ENCODE measurements around the gene TAAR9.
"Not testable (repeated sequence)": the region's sequence is repeated elsewhere in the genome, so short reads cannot be mapped to it uniquely, and the experiment has no call there.

TAAR9 gene

DNA sequence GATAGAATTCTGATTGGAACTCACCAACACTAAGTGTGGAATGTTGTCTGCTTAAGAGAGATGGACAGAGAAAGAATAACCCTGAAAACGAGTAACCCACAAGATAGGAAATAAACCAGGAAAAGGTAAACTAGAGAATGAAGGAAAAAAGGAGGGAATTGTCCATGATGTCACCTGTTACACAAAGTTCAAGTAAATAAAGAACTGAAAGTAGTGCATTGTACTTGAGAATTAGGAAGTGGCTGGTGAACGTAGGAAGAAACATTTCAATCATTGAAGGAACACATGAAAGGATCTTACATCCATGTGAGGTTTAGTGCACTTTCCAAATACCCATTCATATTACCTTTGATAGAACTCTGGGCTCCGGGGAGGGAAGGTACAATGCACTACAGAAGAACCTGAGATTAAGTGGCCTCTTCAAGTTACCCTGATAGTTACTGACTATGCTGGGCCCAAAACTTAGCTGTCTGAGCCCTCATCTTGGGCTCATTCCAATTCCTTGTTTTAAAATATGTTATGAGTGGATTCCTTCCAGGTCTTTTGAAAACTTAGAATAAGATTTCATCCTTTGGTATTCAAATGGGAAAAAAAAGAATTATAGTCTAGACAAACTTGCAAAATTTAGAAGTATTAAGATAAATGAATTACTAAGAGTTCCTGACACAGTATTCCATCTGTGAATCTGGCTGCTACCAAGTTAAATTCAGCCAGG, 24.1 kb upstream of the TAAR9 start:
- DNase-seq (ENCODE audit: low read depth in 3 of 3, low spot score in 1 of 3) = no peak

DNA sequence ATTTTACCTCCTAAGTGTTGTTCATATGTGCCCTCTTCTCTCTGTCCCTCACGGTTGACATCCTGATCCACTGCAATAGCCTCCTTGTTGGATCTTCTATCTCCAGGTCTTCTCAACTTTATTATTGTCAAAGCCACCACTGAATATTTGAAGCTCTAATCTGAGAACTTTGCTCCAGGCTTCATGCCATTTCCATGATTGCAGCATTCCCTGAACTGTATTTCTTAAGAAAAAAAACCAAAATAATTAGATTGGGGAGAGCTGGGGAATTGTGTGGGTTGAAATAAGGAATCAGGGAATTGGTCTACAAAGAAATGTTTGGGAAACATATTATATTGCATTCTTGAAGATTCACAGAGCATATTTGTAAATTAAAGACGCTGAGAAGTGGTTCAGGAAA, 22.7 kb upstream of the TAAR9 start:
- DNase-seq (ENCODE audit: low read depth in 3 of 3, low spot score in 1 of 3) = no peak

DNA sequence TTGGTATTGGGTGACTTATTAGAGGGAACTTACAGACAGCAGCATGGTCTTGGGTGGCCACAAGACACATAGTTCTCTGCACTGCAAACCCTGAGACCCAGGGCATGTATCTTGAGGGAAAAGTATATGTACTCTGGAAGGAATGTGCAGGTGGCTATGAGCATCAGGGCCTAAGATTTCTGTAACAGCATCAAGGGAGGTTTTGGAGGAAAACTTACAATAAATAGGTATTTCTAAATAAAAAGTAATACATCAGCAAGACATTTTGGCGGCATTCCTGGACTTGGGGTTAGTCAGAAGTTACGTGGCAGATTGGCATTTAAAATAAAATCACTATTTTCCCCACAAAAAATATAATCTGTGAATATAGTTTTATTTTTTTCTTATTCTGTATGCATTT, 17.1 kb upstream of the TAAR9 start:
- DNase-seq (ENCODE audit: low read depth in 3 of 3, low spot score in 1 of 3) = no peak

DNA sequence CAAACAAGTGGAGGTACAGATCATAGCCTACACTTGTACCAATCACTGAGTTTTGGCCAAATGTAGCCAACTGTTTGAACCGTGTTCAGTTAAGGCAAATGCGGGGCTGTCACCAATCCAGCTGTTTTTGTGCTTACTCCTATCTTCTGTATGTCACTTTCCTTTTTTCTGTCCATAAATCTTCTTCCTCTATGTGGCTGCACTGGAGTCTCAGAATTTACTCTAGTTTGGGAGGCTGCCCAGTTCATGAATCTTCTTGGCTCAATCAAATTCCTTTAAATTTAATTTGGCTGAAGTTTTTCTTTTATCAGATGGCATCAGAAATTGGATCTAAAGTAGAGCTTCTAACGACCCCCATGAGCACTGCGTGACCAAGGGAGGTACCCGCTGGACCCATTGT, 13.4 kb upstream of the TAAR9 start:
- DNase-seq (ENCODE audit: low read depth in 3 of 3, low spot score in 1 of 3) = no peak

DNA sequence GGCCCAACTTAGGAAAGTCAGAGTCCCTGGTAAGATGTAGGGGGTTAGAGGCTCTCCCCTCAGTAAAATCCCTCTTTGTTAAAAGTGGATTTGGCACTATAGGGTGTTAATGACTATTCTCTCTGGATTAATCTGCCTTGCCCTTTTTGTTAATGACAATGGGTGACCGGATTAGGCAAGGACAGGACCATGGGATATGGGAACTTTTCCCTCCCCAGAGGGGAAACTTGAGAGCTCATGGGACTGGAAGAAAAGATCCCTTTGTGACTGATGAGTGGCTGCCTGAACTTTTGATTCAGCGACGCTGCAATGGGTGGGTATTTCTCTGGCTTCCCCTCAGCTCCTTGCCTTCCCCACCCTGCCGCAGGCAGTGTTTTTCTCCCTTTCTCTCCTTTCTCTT, 12.2 kb upstream of the TAAR9 start:
- DNase-seq (ENCODE audit: low read depth in 3 of 3, low spot score in 1 of 3) = no peak

DNA sequence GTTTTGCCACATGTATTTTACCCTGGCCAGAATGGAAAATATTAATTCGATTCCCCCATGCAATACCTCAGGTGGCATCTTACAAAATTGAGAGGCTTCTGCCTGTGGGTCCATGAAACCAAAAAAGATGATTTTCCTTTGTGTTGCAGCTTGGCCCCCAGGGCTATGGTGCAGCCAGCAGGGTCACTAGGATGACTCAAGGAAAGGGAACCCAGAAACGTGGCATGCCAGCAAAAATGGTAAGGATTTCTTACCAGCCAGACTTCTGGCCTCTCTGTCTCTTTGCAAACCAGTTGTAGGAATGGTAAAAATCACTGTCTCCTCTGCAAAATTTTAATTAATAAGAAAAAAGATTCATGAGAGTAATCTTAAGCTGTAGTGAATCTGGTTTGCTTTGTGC, 11.6 kb upstream of the TAAR9 start:
- DNase-seq (ENCODE audit: low read depth in 3 of 3, low spot score in 1 of 3) = no peak

DNA sequence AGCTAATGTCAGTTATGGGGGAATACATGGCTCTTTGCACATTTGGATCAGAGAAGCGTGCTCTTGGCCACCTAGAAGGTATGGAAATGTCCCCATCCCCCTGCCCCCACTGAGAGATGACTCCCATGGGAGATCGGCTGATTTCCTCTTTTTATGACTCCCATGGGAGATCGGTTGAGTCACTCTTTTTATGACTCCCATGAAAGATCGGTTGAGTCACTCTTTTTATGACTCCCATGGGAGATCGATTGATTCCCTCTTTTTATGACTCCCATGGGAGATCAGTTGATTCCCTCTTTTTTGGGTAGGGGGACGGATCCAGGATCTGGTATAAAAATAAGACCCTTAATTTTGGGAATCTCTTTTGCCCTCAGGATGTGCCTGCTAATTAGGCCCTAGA, 10.3 kb upstream of the TAAR9 start:
- no peak for DNase-seq (ENCODE audit: low read depth in 3 of 3, low spot score in 1 of 3)

DNA sequence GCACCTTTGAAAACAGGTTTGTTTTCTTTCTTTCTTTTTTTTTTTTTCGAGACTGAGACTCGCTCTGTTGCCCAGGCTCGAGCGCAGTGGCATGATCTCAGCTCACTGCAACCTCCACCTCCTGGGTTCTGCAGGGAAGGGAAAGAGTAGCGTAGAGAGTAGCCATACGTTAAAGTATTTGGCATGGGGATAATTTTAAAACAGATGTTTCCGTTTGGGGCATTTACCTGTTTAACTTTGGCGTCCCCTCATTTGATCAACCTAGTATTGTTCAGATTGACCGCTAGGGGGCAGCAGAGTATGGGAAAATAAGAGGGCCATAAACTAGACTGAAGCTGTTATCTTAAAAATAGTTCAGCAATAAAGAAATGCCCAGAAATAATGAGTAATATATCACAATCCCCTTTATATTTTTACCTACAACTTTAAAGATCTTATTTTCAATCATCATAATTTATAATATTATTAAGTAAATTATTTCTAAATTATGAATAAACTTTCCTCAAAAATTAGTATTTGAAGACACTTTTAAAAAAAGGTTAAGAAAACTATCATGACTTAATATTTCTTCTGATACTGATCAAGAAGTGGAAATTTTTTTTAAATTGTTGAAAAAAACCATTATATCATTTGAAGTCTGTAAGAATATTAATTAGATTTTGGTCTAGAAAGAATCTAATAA, 7.6 kb upstream of the TAAR9 start:
- DNase-seq (ENCODE audit: low read depth in 3 of 3, low spot score in 1 of 3) = peak; percentile 4 to 49 (median 30)

DNA sequence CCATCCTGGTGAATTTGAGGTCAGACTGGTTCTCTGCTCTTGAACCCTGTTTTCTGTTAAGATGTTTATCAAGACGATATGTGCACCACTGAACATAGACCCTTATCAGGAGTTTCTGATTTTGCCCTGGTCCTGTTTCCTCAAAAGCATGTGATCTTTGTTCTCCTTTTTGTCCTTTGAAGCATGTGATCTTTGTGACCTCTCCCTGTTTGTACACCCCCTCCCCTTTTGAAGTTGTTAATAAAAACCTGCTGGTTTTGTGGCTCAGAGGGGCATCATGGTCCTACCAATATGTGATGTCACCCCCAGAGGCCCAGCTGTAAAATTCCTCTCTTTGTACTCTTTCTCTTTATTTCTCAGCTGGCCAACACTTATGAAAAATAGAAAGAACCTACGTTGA, 3.5 kb upstream of the TAAR9 start:
- not testable (repeated sequence) for DNase-seq (ENCODE audit: low read depth in 3 of 3, low spot score in 1 of 3)

DNA sequence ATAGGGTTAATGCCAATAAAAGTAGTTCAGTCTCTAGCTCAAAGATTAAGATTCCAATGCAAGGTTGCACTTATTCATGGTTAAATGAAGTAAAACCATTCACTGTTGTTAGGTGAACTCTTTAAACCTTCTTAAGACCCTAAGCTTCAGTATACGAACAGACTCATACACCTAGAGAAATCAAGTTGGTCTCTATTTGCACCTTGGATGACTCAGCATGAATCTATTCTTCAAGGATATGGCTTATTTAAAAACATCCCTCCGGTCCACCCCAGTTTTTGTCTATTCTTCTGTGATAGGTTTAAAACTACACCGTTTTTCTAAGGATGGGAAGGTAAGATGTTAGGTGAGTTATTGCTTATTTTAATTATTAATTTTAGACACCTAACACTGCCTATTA, 932 bp upstream of the TAAR9 start:
- no peak for DNase-seq (ENCODE audit: low read depth in 3 of 3, low spot score in 1 of 3)

DNA sequence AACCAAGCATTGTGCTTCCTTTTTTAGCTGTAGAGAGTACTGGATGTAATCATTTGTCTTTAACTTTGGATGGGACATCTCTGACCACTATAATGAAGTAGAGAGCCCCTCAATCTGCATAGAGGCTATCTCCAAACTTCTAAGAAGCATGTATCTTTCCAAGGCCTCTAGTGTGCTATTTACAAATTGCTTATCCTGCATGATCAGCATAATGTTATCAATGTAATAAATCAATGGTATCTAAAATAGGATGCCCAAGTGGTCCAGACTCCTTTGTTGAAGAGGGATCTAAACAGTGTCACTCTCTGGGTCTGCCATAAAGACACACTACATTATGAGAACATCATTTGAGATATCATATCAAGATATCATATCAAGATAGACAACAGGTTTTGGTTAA, 6.7 kb downstream of the TAAR9 start:
- DNase-seq (ENCODE audit: low read depth in 3 of 3, low spot score in 1 of 3) = no peak

DNA sequence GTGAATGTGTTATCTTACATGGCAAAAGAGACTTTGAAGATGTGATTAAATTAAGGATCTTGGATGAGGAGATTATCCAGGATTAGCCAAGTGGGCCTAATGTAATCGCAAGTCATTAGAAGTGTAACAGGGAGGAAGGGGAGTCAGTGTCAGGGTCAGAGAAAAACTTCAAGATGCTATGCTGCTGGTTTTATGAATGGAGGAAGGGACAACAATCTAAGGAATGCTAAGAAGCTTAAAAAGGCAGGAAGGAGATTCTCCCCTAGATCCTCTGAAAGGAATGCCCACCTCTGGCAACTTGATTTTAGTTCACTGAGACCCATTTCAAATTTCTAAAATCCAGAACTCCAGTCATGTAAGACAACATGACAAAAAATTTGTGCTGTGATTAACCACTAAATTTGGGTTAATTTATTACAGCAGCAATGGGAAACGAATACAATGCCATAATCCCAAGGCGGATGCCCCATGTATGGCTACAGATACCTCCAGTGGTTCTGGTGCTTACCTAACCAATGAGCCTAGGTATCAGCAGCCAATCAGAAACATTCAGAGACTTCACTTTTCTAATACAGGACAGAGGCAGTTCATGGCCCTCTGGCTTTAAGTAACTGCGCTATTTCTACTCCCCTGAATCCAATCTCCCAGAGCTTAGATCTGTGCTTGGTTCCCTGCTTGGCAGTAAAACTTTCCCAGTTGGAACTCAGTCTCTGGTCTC, 10.8 kb downstream of the TAAR9 start:
- DNase-seq (ENCODE audit: low read depth in 3 of 3, low spot score in 1 of 3) = no peak

DNA sequence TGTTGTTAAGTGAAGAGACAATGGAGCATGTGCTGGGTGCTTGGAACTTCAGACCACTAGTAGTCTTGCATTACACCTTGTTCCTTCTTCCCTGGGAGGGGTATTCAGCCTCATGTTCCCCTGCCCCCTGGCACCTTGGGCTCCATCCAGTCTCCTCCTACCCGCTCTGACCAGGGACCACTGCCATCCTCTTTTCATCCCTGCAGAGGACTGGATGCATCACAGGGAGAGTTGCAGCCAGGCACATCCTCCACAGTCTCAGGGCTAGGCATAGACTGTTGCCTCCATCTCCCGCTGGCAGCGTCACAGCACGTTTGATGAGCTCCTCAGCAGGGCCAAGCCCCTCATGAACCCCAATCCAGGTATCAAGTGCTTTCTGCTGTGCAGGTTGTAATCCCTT, 13.1 kb downstream of the TAAR9 start:
- no peak for DNase-seq (ENCODE audit: low read depth in 3 of 3, low spot score in 1 of 3)

DNA sequence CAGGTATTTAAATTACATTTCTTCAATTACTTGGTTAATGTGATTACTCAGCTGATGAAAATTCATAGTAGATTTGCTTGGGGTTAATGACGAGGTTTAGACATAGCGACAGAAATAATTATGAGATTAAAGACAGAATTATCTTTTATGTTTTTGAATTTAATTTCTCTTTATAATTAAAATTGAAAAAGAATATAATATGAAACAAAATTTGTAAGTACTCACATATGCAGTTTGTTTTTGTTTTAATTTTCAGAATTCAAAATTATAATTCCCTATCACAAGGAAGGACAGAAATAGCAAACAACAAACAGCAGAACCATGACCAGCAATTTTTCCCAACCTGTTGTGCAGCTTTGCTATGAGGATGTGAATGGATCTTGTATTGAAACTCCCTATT, 14.3 kb downstream of the TAAR9 start, which contains the start of gene TAAR8:
TAAR8 (plus strand) TSS at position 301 of the 400 bp plus-strand sequence; CDS start at position 322, 21 bp downstream.
- DNase-seq (ENCODE audit: low read depth in 3 of 3, low spot score in 1 of 3) = no peak

DNA sequence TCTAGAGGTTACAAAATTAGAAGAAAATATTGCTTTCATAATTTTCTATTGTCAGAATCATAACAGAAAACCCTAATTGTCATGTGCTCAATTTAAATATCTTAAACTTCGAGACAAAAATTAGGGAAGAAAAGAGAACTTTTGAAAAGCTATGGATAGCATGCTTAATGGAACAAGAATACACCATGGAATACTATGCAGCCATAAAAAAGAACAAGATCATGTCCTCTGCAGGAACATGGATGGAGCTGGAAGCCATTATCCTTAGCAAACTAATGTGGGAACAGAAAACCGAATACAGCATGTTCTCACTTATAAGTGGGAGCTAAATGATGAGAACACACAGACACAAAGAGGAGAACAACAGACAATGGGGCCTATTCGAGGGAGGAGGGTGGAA, 22.0 kb downstream of the TAAR9 start:
- DNase-seq (ENCODE audit: low read depth in 3 of 3, low spot score in 1 of 3) = not testable (repeated sequence)

DNA sequence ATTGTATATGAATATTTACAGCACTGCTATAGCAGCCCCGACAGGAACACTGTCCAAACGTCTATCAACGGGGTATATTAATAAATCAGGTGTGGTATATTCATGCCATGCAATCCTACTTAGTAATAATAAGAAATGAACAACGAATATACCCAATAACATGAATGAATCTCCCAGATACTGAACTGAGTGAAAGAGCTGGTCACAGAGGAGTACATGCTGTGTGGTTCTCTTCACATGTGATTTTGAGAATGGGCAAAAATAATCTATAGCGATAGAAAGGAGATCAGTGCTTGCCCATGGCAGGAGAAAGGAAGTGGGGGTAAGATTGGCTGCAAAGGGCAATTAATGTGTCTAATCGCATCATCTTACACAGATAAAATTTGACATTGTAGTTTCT, 28.3 kb downstream of the TAAR9 start:
- DNase-seq (ENCODE audit: low read depth in 3 of 3, low spot score in 1 of 3) = no peak

DNA sequence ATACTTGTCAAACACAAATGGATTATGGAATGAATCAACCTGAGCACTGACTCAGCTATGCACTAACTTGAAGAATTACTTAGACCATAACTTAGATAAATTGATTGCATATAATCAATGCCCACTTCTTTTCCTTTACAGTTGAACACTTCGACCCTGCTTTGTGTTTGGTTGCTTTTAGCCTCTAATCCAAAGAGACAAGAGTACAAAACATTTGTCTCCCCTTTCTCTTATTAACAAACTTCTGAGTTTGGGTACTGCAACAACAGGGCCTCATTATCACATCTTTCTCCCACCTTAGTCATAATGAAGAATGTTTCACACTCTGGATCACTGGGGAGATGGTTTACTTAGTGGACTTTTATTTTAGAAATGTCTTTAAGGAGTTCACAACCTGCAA, 29.5 kb downstream of the TAAR9 start:
- DNase-seq (ENCODE audit: low read depth in 3 of 3, low spot score in 1 of 3) = no peak

DNA sequence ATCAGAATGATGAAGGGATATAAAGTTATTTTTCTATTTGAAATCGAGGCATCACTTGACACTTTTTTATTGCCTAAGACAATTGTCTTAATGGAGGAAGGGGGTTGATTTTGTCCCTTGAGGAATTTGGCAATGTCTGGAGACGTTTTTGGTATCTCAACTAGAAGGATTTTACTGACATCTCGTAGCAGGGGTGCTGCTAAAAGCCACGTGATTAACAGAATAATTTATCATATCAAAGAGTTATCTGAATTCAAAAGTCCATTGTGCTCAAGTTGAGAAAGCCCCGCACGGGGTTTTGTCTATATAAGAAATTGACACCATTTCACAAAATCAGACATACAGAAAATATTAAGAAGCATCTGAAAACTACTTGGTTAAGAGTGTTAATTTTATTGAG, 30.5 kb downstream of the TAAR9 start:
- no peak for DNase-seq (ENCODE audit: low read depth in 3 of 3, low spot score in 1 of 3)

DNA sequence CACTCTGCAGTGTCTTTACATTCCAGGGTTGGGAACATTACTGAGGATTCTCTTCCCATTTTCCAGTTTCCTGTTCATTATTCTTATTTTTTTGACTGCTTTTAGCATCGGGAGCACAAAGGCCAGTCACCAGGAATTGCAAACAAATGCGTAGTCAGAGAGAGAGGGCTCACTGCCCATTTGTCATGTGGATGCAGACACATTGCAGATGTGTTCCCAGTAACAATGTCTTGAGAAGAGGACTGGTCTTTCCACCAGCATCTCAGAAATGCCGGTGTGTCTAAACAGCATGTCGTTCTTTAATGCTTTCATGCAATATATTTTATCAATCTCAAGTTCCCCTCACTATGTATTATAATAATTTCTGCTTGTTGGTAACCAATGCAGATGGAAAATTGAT, 31.1 kb downstream of the TAAR9 start:
- DNase-seq (ENCODE audit: low read depth in 3 of 3, low spot score in 1 of 3) = no peak

DNA sequence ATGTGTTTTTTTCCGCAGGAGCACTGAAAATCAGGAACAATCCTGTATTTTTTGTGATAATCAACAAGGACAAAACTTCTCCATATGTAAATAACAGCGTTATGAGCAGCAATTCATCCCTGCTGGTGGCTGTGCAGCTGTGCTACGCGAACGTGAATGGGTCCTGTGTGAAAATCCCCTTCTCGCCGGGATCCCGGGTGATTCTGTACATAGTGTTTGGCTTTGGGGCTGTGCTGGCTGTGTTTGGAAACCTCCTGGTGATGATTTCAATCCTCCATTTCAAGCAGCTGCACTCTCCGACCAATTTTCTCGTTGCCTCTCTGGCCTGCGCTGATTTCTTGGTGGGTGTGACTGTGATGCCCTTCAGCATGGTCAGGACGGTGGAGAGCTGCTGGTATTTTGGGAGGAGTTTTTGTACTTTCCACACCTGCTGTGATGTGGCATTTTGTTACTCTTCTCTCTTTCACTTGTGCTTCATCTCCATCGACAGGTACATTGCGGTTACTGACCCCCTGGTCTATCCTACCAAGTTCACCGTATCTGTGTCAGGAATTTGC, 32.2 kb downstream of the TAAR9 start, which contains the start of gene TAAR6:
TAAR6 (plus strand) TSS at position 102 of the 557 bp plus-strand sequence; CDS start at position 102, 0 bp downstream.
- DNase-seq (ENCODE audit: low read depth in 3 of 3, low spot score in 1 of 3) = no peak

DNA sequence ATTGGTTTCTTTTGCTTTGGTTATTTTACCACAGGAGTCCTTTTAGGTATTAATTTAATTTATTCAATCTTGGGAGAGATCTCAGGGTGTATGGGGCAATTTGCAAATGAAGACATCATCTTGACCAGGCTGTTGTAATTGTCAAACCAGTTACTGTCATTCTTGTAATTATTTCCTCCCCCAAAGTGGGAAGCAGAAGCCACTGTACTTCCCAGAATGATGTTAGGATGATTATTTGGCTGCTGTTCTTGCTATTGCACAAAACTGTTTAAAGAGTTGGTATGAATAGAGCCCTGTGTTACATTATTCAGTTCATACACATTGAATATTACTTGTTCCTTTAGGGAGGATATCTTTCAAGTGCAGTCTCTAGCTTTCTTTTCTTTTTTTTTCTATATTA, 33.7 kb downstream of the TAAR9 start:
- DNase-seq (ENCODE audit: low read depth in 3 of 3, low spot score in 1 of 3) = no peak

DNA sequence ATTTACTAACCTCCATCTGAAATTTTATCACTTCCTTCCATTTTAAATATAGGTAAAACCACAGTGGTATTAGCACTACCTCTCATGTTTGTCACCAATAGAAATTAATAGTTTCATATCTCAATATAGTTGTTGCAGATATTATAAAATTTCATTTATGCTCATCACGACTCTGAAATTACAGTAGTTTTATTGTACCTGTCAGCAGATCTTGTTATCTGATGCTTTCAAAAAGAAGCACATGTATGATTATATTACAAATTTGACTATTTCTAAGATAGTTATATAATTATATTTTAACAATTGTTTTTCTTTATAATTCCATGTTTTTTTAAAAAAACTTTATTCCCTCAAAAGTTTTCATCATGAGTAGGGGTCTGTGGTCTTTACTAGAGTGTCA, 46.6 kb downstream of the TAAR9 start:
- no peak for DNase-seq (ENCODE audit: low read depth in 3 of 3, low spot score in 1 of 3)

All from stimulated activated CD4-positive, alpha-beta T cell treated with anti-CD3 and anti-CD28 coated beads, TNF-alpha, amount 100 ng/mL, for 1 hour (primary cell).